Esophagus muscularis mucosa (tissue), 4 donors: ENCODE results near the gene CISD3.

Experiments used
- EP300 ChIP-seq: sonication (generic); formaldehyde crosslinking; IDR thresholded peaks from one replicate; pipeline ENCODE4 v1.6.1; 2017; ENCODE audit warnings: antibody characterized with exemption
- POLR2A ChIP-seq: fragments of 450-650 bp; IDR thresholded peaks from one replicate; pipeline ENCODE4 v1.6.1; 2017; ENCODE audit warnings: antibody characterized with exemption, moderate library complexity, mild to moderate bottlenecking, low read depth
- POLR2AphosphoS5 ChIP-seq, 2 donors: sonication (generic); formaldehyde crosslinking; IDR thresholded peaks; one replicate each; pipeline ENCODE4 v1.6.1; 2017; ENCODE audit warnings: antibody characterized with exemption in 2 of 2
- TF ChIP-seq, protein P1 (sequence below), 3 experiments: fragments of 200-600 bp in 2 of 3; fragments of 450-650 bp in 1 of 3; sonication (generic) in 2 of 3; IDR thresholded peaks; one replicate each; pipeline ENCODE4 v1.5.1; 2017 to 2019; ENCODE audit warnings: antibody characterized with exemption in 3 of 3, mild to moderate bottlenecking in 2 of 3, moderate library complexity in 1 of 3

DNA sequence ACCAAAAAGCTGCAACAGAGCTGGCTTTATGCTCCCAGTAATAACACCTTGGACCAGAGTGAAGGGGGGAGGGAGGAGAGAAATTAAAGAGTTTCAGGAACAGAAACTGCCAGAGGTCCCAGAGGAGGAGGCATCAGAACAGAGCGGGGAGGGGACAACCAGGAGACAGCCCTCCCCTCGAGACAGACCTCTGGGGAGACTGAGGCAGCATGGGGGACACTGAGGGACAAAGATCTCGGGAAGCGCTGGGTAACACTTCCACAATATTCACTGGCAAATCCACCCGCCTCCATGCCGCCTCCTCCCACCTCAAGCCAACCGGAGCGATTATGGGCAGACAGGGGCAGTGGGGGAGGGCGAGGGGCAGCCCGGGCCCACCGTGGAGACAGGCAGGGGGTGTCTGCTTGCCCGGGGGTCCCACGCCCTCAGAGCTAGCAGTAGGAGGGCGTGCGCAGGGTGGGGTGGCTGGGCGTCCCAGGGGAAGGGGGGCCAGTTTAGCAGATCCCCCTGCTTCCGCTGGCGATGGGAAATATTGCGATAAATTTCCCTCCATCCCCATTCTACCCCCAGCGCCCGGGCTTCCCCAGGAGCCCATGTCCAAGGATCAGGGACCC lies 16.8 kb downstream of the CISD3 start:
- TF ChIP-seq, protein P1, sequence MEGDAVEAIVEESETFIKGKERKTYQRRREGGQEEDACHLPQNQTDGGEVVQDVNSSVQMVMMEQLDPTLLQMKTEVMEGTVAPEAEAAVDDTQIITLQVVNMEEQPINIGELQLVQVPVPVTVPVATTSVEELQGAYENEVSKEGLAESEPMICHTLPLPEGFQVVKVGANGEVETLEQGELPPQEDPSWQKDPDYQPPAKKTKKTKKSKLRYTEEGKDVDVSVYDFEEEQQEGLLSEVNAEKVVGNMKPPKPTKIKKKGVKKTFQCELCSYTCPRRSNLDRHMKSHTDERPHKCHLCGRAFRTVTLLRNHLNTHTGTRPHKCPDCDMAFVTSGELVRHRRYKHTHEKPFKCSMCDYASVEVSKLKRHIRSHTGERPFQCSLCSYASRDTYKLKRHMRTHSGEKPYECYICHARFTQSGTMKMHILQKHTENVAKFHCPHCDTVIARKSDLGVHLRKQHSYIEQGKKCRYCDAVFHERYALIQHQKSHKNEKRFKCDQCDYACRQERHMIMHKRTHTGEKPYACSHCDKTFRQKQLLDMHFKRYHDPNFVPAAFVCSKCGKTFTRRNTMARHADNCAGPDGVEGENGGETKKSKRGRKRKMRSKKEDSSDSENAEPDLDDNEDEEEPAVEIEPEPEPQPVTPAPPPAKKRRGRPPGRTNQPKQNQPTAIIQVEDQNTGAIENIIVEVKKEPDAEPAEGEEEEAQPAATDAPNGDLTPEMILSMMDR (IDR thresholded peaks at IDR 0.05), result no peak
- TF ChIP-seq POLR2A (no peak), EP300 (no peak), POLR2AphosphoS5 (IDR thresholded peaks at IDR 0.05) (no peak)
